A172 (cell line): ENCODE results near the gene ZC3HAV1L. TPM values are rescaled to one million over a fixed set of nuclear protein-coding genes. Genes with fewer than 3 reads are reported as not detected.
"Not testable (repeated sequence)": the region's sequence is repeated elsewhere in the genome, so short reads cannot be mapped to it uniquely, and the experiment has no call there.

Experiments used
- DNase-seq: peaks from one replicate; pipeline ENCODE4 v3.0.0-alpha.2; 2015; ENCODE audit warnings: low spot score
- total RNA-seq: library from RNA; depleted of rRNA; stranded (reverse); fragments of >200 nt; shearing (Covaris generic); gene quantifications from 2 replicates; pipeline ENCODE4 v1.2.3, GENCODE V29; 2014; rRNA removed

ZC3HAV1L gene, protein sequence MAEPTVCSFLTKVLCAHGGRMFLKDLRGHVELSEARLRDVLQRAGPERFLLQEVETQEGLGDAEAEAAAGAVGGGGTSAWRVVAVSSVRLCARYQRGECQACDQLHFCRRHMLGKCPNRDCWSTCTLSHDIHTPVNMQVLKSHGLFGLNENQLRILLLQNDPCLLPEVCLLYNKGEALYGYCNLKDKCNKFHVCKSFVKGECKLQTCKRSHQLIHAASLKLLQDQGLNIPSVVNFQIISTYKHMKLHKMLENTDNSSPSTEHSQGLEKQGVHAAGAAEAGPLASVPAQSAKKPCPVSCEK
- not detected in 2 replicates for total RNA-seq

DNA sequence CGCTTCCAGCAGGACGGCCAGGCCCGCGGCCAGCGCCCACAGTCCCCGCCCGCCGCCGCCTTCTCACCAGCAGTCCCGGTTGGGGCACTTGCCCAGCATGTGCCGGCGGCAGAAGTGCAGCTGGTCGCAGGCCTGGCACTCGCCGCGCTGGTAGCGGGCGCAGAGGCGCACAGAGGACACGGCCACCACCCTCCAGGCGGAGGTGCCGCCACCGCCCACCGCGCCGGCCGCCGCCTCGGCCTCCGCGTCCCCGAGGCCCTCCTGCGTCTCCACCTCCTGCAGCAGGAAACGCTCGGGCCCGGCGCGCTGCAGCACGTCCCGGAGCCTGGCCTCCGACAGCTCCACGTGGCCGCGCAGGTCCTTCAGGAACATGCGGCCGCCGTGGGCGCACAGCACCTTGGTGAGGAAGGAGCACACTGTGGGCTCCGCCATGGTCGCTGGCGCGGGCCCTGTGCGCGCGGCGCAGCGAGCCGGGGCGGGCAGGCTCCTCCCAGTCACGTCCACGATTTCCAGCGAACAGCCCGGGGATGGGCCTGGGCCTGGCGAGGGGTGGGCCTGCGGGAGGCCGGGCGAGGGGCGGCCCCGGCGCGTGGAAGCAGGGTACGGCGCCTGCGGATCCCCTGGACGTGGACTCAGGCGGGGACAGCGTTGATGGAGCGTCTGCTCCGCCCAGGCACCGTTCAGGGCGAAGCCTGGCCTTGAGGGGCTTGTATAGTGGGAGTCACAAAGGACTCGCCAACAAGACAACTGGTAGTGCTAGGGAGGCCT is at the start of gene ZC3HAV1L:
ZC3HAV1L (minus strand) TSS at position 457 of the 768 bp plus-strand sequence; CDS start at position 432, 25 bp downstream.
- DNase-seq: no peak

DNA sequence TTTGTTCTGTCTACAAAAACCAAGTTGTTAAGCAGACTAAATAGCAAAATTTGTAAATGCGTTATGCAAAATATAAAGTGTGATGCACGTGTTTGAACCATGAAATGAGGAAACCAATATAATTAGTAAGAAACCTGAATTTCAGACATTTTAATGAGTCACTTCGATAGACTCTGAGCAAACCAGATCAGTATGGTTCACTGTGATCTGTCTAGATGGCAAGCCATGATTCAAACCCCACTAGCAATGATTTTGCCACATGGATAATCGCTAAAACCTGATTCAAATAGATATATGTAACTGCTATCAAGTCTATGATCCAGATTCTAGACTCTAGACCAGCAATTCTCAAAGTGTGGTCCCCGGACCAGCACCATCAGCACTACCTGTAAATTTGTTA is 48.9 kb upstream of the ZC3HAV1L start:
- DNase-seq: no peak

DNA sequence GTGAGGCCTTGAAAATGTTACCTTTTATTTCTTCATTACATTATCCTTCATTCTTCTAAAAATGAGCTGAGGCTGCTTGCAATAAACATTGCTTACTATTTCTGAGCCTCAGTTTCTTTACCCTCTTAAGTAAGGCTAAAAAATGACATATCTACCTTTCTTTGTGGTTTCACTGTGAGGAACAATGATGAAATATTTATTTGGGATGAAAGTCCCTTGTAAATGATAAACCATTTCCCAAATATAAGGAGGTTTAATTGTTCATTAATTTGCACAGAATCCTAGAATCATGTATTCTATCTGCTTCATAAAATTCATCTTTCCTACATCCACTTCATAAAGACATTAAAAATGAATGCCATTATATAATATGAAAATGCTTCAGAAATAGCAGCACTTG is 45.7 kb upstream of the ZC3HAV1L start:
- no peak for DNase-seq

DNA sequence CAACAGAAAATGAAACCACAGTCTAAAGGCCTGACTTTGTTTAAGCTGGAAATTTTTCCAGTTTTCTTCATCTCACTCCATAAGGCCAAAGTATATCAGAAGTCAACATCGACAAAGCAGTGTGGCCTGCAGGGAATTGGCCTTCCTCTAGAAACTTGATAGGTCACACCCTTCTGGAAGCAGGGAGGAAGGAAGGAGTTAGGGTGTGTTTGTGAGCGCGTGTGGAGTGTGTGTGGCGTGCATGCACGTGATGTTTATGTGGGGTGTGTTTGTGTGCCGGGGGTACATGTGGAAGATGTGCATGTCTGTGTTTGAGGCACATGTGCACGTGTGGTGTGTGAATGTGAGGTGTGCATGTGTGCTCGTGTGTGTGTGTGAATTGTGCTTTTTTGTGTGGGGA is 45.1 kb upstream of the ZC3HAV1L start:
- no peak for DNase-seq

DNA sequence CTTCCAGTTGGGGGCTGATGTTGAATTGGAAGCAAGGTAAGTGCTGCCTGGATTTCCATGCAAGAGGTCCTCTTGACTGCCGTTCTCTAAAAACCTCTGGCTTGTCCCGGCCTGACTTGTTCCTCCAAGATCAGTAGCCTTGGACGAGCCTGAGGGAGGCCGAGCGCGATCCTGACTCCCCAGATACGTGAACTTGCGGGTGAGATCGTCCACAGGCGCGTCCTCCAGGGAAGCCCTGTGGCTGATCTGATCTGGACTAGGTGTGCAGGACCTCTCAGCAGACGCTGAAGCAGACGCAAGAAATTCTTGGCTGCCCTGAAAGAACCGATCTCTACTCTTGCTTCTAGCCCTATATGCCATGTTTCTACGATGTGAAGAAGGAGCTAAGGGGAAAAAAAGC is 44.0 kb upstream of the ZC3HAV1L start:
- DNase-seq: no peak

DNA sequence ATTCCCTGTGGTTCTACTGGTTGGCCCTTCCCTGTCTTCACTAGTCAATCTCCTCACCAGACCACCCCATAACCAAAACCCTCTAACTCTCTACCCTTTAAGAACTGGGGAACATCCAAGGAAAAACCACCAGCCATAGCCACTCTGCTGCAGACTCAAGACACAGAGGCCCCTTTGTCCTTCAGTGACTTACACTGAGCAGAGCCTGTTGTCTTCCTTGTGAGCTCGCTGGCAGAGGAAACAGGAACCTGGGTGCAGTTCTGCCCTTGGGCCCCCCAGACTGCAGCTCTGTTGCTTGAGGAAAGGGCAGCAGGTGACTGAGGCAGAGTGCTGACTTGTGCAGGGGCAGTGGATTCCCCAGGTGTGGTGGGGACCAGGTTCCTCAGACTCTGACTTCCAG is 43.1 kb upstream of the ZC3HAV1L start:
- DNase-seq: no peak

DNA sequence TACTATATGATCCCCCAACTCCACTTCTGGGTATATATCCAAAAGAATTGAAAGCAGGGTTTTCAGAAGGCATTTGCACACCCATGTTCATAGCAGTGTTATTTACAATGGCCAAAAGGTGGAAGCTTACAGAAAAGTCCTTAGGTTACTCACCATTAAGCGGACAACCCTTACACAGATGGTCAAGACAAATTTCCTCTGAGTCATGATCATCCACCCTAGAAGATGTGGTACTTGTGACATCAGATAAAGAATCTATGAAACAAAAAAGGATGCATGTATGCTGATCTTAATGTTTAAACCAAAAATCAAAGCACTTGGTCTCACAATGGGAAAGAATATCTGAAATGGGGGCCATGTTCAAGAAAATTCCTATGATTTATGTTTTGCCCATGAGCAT is 42.6 kb upstream of the ZC3HAV1L start:
- peak; percentile 16 for DNase-seq

DNA sequence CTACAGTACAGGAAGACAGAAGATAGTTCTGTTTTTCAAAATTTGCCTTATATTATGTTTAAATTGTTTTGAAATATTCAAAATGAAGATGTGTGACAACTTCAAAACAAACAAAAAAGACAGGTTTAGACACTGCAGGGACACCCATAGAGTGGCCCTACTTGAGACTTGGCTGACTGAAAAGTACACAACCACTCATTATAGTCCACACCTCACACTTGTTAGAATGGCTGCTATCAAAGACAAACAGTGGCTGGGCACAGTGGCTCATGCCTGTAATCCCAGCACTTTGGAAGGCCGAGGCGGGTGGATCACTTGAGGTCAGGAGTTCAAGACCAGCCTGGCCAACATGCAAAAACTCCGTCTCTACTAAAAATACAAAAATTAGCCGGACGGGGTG is 41.9 kb upstream of the ZC3HAV1L start:
- DNase-seq: not testable (repeated sequence)

DNA sequence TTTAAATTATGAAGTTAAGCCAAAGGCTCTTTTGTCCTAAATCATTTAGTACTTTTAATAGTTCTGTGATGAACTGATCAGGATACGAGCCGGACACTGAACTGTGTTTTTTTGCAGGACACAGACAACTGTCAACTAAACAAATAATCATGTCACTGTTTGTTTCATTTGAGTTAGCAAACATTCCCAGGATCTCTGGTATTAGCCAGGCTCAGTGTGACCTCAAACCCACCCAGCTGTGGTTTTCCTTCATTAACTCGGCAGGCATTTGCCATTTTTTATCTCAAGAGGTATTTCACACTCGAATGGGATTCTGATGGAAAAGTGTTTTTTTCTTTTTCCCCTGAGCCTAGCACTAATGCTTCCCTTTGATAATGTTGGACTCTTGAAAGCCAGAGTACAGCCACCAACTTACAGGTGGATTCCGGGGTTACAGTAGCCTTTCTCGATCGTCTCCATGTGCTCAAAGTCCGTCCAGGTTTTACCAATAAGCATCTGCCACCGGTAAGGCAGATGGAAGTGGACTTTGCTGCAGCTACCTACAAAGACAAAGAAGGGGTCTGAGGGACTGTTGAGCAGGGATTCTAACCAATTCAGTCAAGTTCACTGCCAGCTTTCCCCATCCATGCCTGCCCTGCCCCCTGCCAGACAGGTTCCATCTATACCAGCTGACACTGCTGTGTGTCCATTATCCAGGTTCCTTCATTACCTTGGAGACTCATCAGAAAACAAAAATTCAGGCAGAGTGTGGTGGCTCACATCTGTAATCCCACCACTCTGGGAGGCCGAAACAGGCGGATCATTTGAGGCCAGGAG is 40.2 kb upstream of the ZC3HAV1L start:
- DNase-seq: no peak

DNA sequence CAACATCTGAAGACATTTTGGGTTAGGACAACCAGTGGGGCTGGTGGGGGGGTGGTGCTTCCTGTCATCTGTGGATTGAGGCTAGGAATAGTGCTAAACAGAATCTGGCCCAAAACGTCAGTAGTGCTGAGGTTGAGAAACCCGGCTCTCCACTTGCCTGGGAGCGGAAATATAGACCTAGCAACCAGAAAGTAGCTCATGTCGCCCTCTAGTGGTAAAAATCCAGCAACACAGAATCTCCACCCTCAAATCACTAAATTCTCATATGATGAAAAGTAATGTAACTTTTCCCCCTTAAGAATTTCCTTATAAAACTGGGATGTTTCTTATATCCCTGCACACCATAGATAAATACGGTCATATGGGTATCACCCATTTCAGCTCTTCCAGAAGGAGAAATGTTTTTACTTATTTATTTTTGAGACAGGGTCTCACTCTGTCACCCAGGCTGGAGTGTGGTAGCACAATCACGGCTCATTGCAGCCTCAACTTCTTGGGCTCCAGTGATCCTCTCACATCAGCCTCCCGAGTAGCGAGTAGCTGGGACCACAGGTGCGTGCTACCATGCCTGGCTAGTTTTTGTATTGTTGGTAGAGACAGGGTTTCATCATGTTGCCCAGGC is 39.3 kb upstream of the ZC3HAV1L start:
- peak; percentile 67 for DNase-seq

DNA sequence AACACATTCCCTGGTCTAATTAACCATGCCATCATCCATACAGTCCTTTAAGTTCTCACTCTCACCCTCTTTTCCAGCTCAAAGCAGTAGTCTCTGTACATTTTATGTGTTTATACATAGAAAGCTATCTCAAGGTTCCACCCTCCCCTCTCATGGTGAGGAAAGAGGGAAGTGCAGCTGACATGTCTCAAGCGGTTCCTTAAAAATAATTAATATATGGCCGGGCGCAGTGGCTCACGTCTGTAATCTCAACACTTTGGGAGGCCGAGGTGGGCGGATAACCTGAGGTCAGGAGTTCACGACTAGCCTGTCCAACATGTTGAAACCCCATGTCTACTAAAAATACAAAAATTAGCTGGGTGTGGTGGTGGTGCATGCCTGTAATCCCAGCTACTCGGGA is 37.0 kb upstream of the ZC3HAV1L start:
- no peak for DNase-seq

DNA sequence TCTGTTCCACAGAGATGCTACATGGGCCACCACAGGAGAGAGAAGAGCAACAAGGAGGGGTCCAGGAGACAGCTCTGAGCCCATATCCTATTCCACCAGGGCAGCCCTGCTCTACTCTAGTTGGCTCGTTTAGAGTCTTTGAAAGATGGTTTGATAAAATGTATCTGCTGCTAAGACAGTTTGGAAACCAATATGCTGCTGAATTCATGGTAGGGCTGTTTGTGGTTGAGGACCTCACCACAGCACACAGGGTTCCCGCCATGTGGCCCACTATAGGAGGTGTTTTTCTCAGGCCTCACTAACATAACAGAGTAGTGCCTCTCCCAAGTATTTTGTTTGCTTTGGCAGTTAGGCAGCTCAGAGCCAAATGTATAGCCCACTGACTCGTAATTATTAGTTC is 35.8 kb upstream of the ZC3HAV1L start:
- DNase-seq: no peak

DNA sequence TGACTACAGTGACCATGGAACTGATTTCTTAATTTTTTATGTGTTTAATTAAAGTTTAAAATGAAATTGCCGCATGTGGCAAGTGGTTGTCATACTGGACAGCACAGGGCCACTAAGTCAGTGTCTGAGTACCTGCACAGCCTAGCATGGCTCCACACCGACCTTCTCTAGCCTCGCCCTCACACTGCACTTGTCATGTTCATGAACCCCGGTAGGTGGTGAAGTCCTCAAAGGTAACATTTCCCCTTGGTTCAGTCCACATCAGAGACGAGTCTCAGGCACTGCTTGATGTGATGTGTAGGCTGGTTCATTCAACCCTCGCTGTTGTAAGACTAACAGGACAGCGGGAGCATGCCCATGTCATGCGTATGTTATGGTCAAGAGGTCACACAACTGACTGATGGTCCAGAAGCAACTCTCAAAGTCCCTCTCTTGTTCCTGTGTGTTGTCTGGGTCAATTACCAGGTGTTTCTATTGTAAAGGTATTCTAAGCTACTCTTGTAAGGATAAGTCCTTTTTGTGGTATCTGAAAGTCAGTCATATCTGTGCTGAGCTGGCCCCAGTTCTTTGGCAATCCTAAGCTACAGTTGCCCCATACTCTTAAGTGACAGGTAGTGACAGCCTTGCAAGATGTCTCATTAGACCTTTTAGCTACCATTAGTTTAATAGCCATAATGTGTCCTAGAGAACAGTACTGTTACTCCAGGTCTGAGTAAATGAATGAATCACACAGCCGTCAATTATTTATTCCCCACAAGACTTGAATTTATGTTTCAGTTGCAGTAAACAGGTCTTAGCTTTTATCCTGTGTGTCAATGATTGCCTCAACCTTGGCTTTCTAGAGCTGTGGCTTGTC is 32.9 kb upstream of the ZC3HAV1L start:
- DNase-seq: no peak

DNA sequence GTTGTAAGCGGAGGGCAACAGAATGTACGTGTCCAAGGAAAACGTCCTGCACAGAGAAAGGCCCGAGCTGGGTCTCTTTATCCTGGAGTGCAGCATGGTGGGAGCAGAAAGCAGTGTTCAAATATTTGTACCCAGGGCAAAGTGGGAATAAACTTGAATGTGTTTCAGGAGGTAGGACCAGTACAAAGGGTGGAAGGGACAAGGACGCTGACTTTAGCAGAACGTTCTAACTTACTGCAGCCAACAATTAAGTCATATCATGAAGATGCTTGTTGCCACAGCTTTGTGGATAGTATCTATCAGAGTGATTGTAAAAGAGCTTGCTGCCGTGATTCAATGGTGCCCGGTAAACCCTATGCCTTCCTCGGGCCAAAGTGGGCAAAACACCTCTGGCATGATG is 30.5 kb upstream of the ZC3HAV1L start:
- DNase-seq: no peak

DNA sequence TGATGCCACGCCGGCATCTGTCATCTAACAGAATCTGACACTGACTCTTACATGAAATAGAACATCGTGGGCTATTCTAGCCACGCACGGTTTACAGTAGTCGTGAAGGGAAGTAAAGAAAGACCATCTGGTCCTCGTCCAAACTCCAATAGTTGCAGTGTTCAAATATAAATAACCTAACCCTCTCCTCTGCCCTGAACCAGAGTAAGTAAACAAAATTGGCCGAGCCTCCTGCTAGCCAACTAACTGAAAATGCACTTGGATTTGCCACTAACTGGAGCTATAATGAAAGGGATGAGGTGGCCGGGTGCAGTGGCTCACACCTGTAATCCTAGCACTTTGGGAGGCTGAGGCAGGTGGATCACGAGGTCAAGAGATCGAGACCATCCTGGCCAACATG is 29.5 kb upstream of the ZC3HAV1L start:
- DNase-seq: no peak

DNA sequence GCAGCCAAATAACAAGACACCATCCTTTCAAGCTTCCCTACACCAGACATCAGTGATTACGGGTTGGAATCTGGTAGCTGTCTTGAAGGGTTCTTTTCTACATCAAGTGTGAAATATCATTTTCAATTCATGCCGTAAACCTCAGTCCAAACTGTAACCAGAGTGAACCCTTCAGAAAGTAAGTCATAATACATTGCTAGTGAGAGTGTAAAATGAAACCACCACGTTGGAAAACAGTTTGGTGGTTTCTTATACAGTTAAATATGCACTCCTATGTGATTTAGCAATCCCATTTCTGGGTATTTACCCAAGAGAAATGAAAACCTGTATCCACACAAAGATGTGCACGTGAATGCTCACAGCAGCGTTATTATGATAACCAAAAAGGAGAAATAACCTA is 25.6 kb upstream of the ZC3HAV1L start:
- no peak for DNase-seq

DNA sequence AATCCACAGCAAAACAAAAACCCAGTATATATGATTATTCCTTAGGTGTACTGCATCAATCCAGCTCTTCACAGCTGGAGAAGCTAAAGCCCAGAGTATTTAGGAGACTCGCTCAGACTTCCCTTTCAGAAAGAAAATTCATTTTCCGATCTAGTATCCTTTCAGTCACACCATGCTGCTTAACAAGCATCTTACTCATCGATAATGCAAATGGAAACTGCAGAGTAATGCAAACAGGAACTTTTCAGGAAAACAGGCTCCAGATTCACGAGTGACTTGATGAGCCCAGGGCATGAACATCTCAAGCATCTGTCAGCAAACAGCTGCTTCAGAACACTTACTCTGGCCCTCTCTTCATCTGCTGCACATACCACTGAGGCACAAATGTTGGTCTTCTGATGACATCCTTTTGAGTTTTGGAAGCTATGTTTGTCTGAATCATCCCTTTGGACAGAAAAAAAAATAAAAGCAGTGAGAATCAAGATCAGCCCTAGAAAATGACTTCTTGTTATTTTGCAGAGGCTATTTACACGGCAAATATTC is 24.9 kb upstream of the ZC3HAV1L start:
- DNase-seq: no peak

DNA sequence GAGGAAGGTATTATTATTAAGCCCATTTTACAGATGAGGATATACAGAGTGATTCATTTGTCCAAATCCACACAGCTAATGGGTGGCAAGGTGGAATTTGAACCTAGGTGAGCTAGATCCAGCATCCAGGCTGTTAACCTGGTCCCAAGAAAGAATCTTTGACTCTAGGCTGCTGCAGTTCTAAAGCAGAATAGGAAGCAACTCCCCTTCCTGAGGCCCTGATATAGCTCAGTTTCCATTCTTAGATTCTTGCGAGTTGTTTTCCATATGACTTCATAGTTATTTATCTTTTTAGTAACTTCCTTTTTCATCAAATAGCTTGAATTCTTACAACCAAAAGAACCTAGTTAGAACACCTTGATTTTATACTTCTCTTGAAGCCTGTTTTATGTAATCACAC is 24.1 kb upstream of the ZC3HAV1L start:
- no peak for DNase-seq

DNA sequence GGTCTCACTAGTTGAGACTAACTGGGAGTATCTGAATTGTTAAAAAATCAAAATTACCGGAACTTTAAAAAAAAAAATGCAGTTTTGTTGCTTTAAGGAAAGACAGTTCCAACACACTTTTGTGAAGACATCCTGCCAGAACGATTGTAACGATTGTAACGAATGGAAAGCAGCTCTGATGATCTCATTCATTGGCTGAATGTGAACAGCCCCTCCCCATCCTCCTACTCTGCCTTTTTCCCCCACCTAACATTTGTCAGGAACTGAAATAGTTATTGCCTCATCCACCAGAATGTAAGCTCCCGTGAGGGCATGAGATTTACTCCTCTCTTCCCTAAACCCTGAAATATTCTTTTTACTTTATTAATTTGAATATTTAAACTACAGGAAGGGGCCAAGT is 23.1 kb upstream of the ZC3HAV1L start:
- DNase-seq: no peak

DNA sequence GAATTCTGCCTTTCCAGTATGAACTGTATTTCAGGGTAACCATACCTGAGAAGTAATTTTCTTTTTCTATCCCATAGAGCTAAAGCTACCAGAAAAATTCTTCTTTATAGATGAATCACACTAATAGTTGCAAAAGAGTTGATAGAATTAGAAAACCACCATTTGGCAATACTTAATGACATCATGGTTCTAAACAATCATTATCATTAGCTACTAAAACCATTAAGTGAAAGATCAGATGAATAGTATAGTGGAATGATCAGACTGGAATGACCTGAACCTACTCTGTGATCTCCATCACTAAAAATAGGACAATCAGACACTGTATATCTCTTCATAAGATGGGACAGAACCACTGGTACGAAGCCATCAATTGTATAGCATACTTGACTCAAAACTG is 19.8 kb upstream of the ZC3HAV1L start:
- no peak for DNase-seq

DNA sequence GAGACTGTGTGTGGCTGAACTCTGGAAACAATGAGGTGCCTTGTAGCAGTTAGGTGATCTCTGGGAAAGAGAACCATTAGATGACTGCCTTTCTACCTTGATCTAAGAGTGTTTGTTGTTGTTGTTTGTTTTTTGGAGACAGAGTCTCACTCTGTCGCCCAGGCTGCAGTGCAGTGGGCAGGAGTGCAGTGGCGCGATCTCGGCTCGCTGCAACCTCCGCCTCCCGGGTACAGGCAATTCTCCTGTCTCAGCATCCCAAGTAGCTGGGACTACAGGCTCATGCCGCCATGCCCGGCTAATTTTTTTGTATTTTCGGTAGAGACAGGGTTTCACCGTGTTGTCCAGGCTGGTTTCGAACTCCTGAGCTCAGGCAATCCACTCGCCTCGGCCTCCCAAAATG is 18.8 kb upstream of the ZC3HAV1L start:
- DNase-seq: not testable (repeated sequence)
